Activated T-cell treated with anti-CD3 and anti-CD28 coated beads, Interleukin-2, amount 50 U/mL, for 24 hours (primary cell): ENCODE measurements around the gene FAM170B.
A peak's percentile ranks its signal among the peaks of the same experiment; 100 is the strongest.

Experiments used
- DNase-seq: peaks from one replicate; pipeline ENCODE4 v3.0.0-alpha.2; 2020
- H3K27ac Mint-ChIP-seq: 2 replicates; pipeline ENCODE4 v1.8.0; 2020; ENCODE audit warnings: mild to moderate bottlenecking, mixed read lengths
- H3K27me3 Mint-ChIP-seq: 2 replicates; pipeline ENCODE4 v1.8.0; 2020; ENCODE audit warnings: mixed read lengths
- H3K36me3 Mint-ChIP-seq: 2 replicates; pipeline ENCODE4 v1.8.0; 2020; ENCODE audit warnings: low read depth, mixed read lengths
- H3K4me1 Mint-ChIP-seq: 2 replicates; pipeline ENCODE4 v1.8.0; 2020; ENCODE audit warnings: low read depth, mixed read lengths
- H3K4me3 Mint-ChIP-seq: 2 replicates; pipeline ENCODE4 v1.8.0; 2020; ENCODE audit warnings: mild to moderate bottlenecking, moderate library complexity, mixed read lengths
- H3K9me3 Mint-ChIP-seq: 2 replicates; pipeline ENCODE4 v1.8.0; 2020; ENCODE audit warnings: mixed read lengths

The FAM170B gene

DNA sequence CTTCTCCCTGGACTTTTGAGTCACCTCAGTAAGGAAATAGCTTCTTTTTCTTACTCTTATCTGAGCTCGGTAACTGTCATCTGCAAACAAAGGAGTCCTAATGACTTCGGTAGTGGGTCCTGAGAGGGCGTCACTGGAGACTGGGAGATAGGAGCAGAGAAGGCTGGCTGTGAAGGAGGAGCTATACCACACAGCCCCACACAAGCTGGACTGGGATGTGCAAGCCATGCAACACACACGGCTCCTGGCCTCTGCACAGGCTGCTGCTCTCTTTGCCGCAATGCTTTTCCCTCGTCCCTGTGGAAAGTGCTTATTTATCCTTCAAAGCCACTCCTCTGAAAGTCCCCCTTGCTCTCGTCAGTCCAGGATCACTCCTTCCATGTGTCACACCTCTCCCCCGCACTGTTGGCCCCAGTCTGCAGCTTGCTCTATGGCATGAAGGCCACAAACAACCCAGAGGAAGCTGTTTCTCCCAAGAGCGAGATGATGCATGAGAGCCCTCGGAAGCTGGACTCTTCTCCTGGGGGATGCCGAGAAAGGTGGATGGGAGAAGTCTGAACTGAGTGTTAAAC, 39.5 kb upstream of the FAM170B start:
- H3K36me3 Mint-ChIP-seq = peaks cover 2% of the 10 kb centered on the region
- no peak overlapping the region for H3K4me3 Mint-ChIP-seq
- DNase-seq = no peak
- no peak overlapping the region for H3K27ac Mint-ChIP-seq
- no peaks in the 10 kb centered on the region for H3K9me3 Mint-ChIP-seq
- H3K4me1 Mint-ChIP-seq = peaks cover 27% of the 10 kb centered on the region
- peaks cover 9% of the 10 kb centered on the region for H3K27me3 Mint-ChIP-seq

- Mint-ChIP-seq H3K27ac (no peak overlapping the region), H3K36me3 (no peaks in the 10 kb centered on the region), H3K27me3 (peaks cover 9% of the 10 kb centered on the region), H3K4me3 (no peak overlapping the region), H3K9me3 (no peaks in the 10 kb centered on the region), H3K4me1 (peaks cover 22% of the 10 kb centered on the region)
- DNase-seq = no peak
Observed at GRCh38 chr10:49172777-49173132, 38.9 kb upstream of the FAM170B start.

DNA sequence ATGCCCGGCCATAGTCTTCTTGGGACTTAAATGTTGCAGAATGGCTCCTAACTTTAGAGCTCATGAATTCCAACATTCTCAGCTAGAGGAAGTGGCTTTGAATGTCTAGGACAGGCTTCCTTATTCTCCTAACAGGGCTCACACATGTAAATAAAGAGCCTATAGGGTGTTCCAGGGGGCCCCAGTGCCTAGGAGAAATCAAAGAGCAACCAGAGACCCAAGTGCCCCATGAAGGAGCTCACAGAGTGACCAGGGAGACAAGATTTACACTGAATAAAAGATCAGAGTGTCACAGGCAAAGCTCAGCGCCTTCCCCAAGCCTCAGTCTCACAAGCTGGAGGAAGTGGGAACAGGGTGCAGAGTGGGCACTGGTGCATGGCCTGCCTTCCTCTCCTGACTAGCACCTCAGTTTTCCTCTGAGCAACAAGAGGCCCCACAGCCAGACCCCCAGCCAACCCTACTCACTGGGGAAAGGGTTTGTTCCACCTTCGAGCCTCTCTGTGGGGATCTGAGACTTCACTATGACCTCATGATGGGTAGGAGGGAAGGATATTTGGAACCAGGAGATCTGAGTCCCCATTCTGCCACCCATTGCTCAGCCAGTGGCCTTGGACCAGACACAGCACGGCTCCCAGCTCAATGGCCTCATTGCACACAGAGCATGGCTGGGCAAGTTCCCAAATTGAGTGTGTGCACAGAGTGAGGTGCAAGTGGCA, 38.4 kb upstream of the FAM170B start:
- Mint-ChIP-seq H3K27me3 (peaks cover 9% of the 10 kb centered on the region), H3K4me1 (peaks cover 16% of the 10 kb centered on the region), H3K36me3 (no peaks in the 10 kb centered on the region), H3K4me3 (no peak overlapping the region), H3K27ac (no peak overlapping the region), H3K9me3 (no peaks in the 10 kb centered on the region)
- DNase-seq = no peak

DNA sequence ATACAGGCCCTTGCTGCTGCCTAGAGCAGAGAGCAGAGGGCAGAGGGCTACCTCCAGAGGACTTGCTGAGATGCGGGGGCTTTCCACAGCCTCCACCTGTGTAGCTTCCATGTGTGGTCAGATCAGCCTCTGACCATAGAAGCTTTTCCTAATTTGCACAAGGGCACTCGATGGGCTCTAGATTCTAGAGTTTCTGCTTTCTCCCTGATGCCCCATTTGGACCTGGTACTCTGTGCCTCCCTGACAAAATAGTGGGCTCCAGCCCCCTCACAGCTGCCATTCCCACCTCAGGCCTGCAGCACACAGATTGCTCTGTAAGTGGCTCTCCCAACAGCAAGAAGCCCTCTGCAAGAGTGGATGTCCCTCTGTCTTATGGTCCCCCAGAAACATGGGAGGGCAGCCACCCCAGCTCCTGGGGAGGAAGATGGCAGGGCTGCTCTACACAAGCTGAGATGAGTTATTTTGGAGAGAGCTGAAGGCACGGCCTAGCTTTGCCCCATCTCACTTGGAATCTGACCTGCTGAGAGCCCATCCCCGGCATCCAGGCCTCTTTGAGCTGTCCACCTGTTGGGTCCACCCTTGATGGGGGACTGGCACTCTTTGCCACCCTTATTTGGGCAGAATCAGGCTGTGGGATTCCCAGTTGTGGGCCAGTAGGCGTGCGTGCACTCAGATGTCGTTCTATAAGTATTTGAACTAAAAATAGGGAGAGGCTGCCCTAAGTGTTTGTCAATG, 37.7 kb upstream of the FAM170B start:
- no peak overlapping the region for H3K4me3 Mint-ChIP-seq
- no peak for DNase-seq
- peaks cover 2% of the 10 kb centered on the region for H3K36me3 Mint-ChIP-seq
- peaks cover 9% of the 10 kb centered on the region for H3K27me3 Mint-ChIP-seq
- peaks cover 12% of the 10 kb centered on the region for H3K4me1 Mint-ChIP-seq
- no peak overlapping the region for H3K27ac Mint-ChIP-seq
- H3K9me3 Mint-ChIP-seq = no peaks in the 10 kb centered on the region

- no peak overlapping the region for H3K4me3 Mint-ChIP-seq
- peaks cover 4% of the 10 kb centered on the region for H3K36me3 Mint-ChIP-seq
- H3K27me3 Mint-ChIP-seq = peaks cover 9% of the 10 kb centered on the region
- H3K27ac Mint-ChIP-seq = no peak overlapping the region
- no peaks in the 10 kb centered on the region for H3K9me3 Mint-ChIP-seq
- peaks cover 12% of the 10 kb centered on the region for H3K4me1 Mint-ChIP-seq
- no peak for DNase-seq
Observed at GRCh38 chr10:49170632-49171325, 37.0 kb upstream of the FAM170B start.

DNA sequence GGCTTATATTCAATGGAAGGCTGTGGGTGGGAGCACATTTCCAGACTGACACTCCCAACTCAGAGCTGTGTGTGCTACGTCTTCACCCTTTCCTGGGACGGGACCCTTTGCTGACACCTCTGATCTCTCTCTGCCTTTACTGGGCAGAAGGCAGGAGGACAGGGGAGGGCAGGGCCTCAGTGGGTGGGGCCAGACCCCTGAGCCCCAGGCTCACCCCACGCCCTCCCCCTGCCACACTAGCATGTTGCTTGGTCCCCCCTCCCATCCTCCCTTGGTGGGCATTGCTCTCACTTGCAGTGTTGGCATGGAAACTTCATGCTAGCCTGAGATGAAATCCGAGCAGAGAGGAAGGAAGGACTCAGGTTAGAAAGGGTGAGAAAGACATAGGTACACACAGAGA, 36.0 kb upstream of the FAM170B start:
- no peak for DNase-seq
- peaks cover 7% of the 10 kb centered on the region for H3K36me3 Mint-ChIP-seq
- H3K27ac Mint-ChIP-seq = peak overlapping the region; percentile 16
- H3K4me3 Mint-ChIP-seq = no peak overlapping the region
- peaks cover 11% of the 10 kb centered on the region for H3K4me1 Mint-ChIP-seq
- peaks cover 6% of the 10 kb centered on the region for H3K27me3 Mint-ChIP-seq
- no peaks in the 10 kb centered on the region for H3K9me3 Mint-ChIP-seq

DNA sequence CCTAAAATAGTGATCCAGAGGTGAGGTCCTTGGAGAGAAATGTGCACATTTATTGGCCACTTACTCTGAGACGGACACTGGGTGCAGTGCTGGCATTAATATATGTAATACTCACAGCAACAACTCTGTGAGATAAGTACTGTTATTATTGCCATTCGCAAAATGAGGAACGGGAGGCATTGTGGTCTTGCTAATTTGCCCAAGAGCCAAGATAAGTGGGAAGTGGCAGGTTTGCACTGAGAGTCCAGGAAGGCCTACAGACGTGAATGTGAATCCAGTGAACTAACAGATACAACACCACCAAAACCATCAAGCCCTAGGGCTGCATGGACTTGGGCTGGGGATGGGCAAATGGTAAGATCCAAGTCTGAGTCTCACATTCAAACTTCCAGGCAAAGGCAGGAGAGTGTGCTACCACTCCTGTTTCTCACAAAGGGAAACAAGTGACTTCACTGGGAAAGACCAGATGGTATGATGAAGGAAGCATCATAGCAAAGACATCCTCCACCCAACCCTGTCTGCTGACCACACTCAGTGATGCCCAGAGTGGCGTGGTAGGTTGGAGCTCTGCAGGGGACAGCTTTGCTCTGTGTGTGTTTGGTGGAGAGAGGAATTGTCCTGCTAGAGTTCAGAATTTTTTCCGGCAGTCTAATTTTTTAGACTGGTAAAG, 35.1 kb upstream of the FAM170B start:
- no peaks in the 10 kb centered on the region for H3K9me3 Mint-ChIP-seq
- peak overlapping the region; percentile 18 for H3K27ac Mint-ChIP-seq
- peaks cover 11% of the 10 kb centered on the region for H3K36me3 Mint-ChIP-seq
- no peak overlapping the region for H3K4me3 Mint-ChIP-seq
- H3K27me3 Mint-ChIP-seq = peaks cover 4% of the 10 kb centered on the region
- no peak for DNase-seq
- H3K4me1 Mint-ChIP-seq = peaks cover 19% of the 10 kb centered on the region

GRCh38 chr10:49168171-49168540, 34.3 kb upstream of the FAM170B start:
- Mint-ChIP-seq H3K36me3 (peaks cover 11% of the 10 kb centered on the region), H3K4me1 (peaks cover 20% of the 10 kb centered on the region), H3K4me3 (no peak overlapping the region), H3K27ac (peak overlapping the region; percentile 9), H3K27me3 (no peaks in the 10 kb centered on the region), H3K9me3 (no peaks in the 10 kb centered on the region)
- no peak for DNase-seq

DNA sequence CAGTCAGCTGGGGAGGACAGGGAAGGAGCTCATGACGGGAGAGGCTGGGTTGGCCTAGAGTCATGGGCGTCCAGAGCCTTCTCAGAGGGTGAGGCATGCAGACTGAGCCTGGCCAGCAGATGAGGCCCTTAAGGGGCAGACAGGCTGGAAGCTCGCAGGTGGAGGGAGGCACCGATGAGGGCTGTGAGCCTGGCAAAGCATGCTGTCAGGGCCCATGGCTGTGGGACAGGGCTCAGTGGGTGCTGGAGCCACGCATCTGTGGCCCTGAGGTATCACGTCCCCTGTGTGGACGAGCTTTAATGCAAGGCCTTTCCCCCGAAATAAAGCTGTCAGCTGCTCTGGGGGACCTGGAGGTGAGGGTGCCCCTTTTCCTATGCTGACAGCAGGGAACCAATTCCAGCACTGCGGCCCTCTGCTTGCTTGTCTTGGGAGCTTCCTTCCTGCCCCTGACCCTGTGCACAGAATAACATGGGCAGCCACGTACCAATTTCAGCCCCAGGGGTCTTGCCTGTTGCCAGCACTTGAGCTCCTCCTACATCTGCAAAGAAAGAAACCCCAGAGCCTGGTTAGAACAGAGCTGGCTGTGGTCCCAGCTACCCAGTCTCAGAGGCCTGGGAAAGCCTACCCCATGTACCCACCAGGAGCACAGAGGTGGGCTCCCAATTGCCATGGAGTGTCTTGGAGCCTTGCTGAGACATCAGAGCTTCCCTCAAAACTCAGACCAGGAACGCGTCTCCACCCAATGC, 33.8 kb upstream of the FAM170B start:
- H3K4me3 Mint-ChIP-seq = no peak overlapping the region
- peaks cover 20% of the 10 kb centered on the region for H3K4me1 Mint-ChIP-seq
- H3K9me3 Mint-ChIP-seq = no peaks in the 10 kb centered on the region
- no peaks in the 10 kb centered on the region for H3K27me3 Mint-ChIP-seq
- no peak for DNase-seq
- peak overlapping the region; percentile 58 for H3K27ac Mint-ChIP-seq
- peaks cover 11% of the 10 kb centered on the region for H3K36me3 Mint-ChIP-seq

GRCh38 chr10:49166484-49167400, 32.9 kb upstream of the FAM170B start:
- Mint-ChIP-seq H3K27ac (peak overlapping the region; percentile 58), H3K27me3 (no peaks in the 10 kb centered on the region), H3K4me1 (peaks cover 21% of the 10 kb centered on the region), H3K36me3 (peaks cover 11% of the 10 kb centered on the region), H3K9me3 (no peaks in the 10 kb centered on the region), H3K4me3 (no peak overlapping the region)
- DNase-seq = no peak

- Mint-ChIP-seq H3K36me3 (peaks cover 11% of the 10 kb centered on the region), H3K27ac (peak overlapping the region; percentile 53), H3K4me1 (peaks cover 21% of the 10 kb centered on the region), H3K27me3 (no peaks in the 10 kb centered on the region), H3K4me3 (no peak overlapping the region), H3K9me3 (no peaks in the 10 kb centered on the region)
- no peak for DNase-seq
Observed at GRCh38 chr10:49165821-49166483, 32.1 kb upstream of the FAM170B start.

DNA sequence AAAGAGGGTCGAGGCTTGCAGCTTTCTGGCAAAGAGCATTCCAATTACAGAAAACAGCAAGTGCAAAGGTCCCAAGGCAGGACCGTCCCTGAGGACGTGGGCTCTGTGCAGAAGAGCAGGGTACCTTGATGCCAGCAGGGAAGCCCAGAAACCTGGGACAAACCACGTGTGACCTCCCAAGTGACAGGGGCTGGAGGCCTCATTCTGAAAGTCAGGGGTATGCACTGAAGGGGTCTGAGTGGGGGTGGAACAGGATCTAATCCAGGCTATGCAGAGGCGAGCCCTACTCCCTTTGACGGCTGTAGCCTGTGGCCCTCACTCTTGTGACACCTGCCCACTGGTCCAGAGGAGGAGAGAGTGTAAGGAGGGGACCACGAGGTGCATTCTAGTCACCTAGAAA, 31.4 kb upstream of the FAM170B start:
- peaks cover 13% of the 10 kb centered on the region for H3K36me3 Mint-ChIP-seq
- no peak for DNase-seq
- no peaks in the 10 kb centered on the region for H3K27me3 Mint-ChIP-seq
- H3K9me3 Mint-ChIP-seq = no peaks in the 10 kb centered on the region
- H3K27ac Mint-ChIP-seq = no peak overlapping the region
- no peak overlapping the region for H3K4me3 Mint-ChIP-seq
- peaks cover 21% of the 10 kb centered on the region for H3K4me1 Mint-ChIP-seq
